ENCODE measurements around the gene MYO5A.
"Not testable (repeated sequence)": the region's sequence is repeated elsewhere in the genome, so short reads cannot be mapped to it uniquely, and the experiment has no call there.

GRCh38 chr15:52443205-52443604, 85.5 kb downstream of the MYO5A start:
- not testable (repeated sequence) for TF ChIP-seq TCF7L2, POLR2AphosphoS5 (IDR thresholded peaks at IDR 0.05; ENCODE audit: low read depth, low read length)
